PC-9 (cell line): ENCODE data around the gene WDR18. TPM values are rescaled to one million over a fixed set of nuclear protein-coding genes. Genes with fewer than 3 reads are reported as not detected.

Experiments
- BruUV-seq: library from RNA; stranded (reverse); fragments of 400-500 nt; replicated peaks from 2 replicates; lab custom pipeline; 2021; lab: Mats Ljungman, UMichigan
- CTCF ChIA-PET: fragments of 300-600 bp; sonication (Branson Sonifier 250); formaldehyde crosslinking; loops from one replicate; lab custom pipeline; 2022; ENCODE audit warnings: antibody characterized with exemption; lab: Charles Lee
- POLR2A ChIA-PET: fragments of 300-600 bp; sonication (Branson Sonifier 250); formaldehyde crosslinking; loops from one replicate; lab custom pipeline; 2022; ENCODE audit warnings: antibody characterized with exemption; ENCODE audit not compliant: unreplicated experiment; lab: Charles Lee
- DNase-seq, 2 experiments: peaks; one replicate each; pipeline versions ENCODE4 v3.0.0 to v3.0.0-alpha.2; 2015 to 2022; ENCODE audit warnings: mixed read lengths in 1 of 2
- H2AFZ ChIP-seq: fragments of 200-600 bp; sonication (generic); 2 replicates; pipeline ENCODE4 v1.8.1; 2017; ENCODE audit warnings: antibody characterized with exemption
- H3F3A ChIP-seq: fragments of 200-600 bp; sonication (generic); 2 replicates; pipeline ENCODE4 v1.8.1; 2017; ENCODE audit warnings: antibody characterized with exemption, mild to moderate bottlenecking, low read depth; ENCODE audit not compliant: insufficient read depth
- H3K27ac ChIP-seq: fragments of 200-600 bp; sonication (generic); 2 replicates; pipeline ENCODE4 v1.6.1; 2016; ENCODE audit warnings: mixed run types
- H3K27me3 ChIP-seq: fragments of 200-600 bp; sonication (generic); 2 replicates; pipeline ENCODE4 v1.6.1; 2016; ENCODE audit warnings: low read depth, mixed run types; ENCODE audit not compliant: insufficient read depth
- H3K36me3 ChIP-seq: fragments of 200-600 bp; sonication (generic); 2 replicates; pipeline ENCODE4 v1.6.1; 2016; ENCODE audit warnings: low read depth, mixed run types
- H3K4me1 ChIP-seq: fragments of 200-600 bp; sonication (generic); replicated peaks from 2 replicates; pipeline ENCODE4 v1.6.1; 2016; ENCODE audit warnings: mixed run types; ENCODE audit not compliant: insufficient read depth
- H3K4me2 ChIP-seq: fragments of 200-600 bp; sonication (generic); 2 replicates; pipeline ENCODE4 v1.6.1; 2017; ENCODE audit warnings: mixed run types
- H3K4me3 ChIP-seq: fragments of 200-600 bp; sonication (generic); 2 replicates; pipeline ENCODE4 v1.6.1; 2016; ENCODE audit warnings: mixed run types
- H3K79me2 ChIP-seq: fragments of 200-600 bp; sonication (generic); 2 replicates; pipeline ENCODE4 v1.6.1; 2017; ENCODE audit warnings: low read depth, mixed run types
- H3K9me2 ChIP-seq: fragments of 200-600 bp; sonication (generic); 2 replicates; pipeline ENCODE4 v1.8.1; 2017; ENCODE audit warnings: mild to moderate bottlenecking; ENCODE audit not compliant: insufficient read depth
- H3K9me3 ChIP-seq: fragments of 200-600 bp; sonication (generic); 2 replicates; pipeline ENCODE4 v1.8.1; 2016; ENCODE audit warnings: low read depth; ENCODE audit not compliant: insufficient read depth
- H4K20me1 ChIP-seq: fragments of 200-600 bp; sonication (generic); 2 replicates; pipeline ENCODE4 v1.8.1; 2017; ENCODE audit not compliant: insufficient read depth
- EZH2 ChIP-seq: fragments of 200-600 bp; sonication (generic); IDR thresholded peaks from 2 replicates; pipeline ENCODE4 v1.8.0; 2017; ENCODE audit warnings: antibody characterized with exemption, low read depth
- intact Hi-C: fragments of 100-400 bp; cut with micrococcal nuclease; formaldehyde crosslinking; loops from one replicate; pipeline ENCODE4 v1.10.0; 2022; ENCODE audit not compliant: unreplicated experiment
- total RNA-seq: library from RNA; stranded (reverse); gene quantifications from 2 replicates; pipeline ENCODE4 v1.2.3, GENCODE V29; 2021
- TF ChIP-seq, protein P1 (sequence below): fragments of 200-600 bp; sonication (generic); conservative IDR thresholded peaks from 2 replicates; pipeline ENCODE4 v1.6.1; 2017; ENCODE audit warnings: mixed run types, antibody characterized with exemption, mild to moderate bottlenecking, moderate library complexity

Gene WDR18
- total RNA-seq, 1 experiment from 2014 or later, result 61.5 TPM

DNA sequence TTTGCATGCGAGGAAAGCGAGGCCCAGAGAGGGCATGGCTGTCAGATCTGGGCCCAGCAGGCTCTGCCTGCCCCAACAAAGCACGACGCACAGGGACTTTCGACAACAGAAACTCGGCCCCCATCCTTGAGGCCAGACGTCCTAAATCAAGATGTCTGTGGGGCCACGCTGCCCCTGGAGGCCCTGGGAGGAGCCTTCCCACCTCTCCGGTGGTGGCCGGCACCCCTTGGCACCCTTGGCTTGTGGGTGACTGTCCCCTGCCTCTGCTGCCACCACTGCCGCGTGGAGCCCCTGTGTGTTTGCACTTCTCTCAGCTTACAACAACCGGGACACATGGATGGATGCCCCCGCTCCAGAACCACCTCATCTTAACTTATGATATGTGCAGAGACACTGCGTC, 4.4 kb downstream of the WDR18 start:
- no peaks in the 10 kb centered on the region for H3K9me2 ChIP-seq
- H2AFZ ChIP-seq, result no peak overlapping the region
- H3K79me2 ChIP-seq, result peaks cover 9% of the 10 kb centered on the region
- ChIA-PET CTCF (interaction anchor here (0.6 kb wide), 1 partner anchor 90 kb away, joined by 23 read pairs; no protein-coding TSS in a partner anchor), POLR2A (no interaction called here)
- H3K36me3 ChIP-seq, result no peaks in the 10 kb centered on the region
- H3K4me2 ChIP-seq, result no peak overlapping the region
- peaks cover 40% of the 10 kb centered on the region; the same call in 1 of the 2 replicates for H3F3A ChIP-seq
- BruUV-seq, result no TSS peak
- peaks cover 14% of the 10 kb centered on the region for H4K20me1 ChIP-seq
- TF ChIP-seq, protein P1, sequence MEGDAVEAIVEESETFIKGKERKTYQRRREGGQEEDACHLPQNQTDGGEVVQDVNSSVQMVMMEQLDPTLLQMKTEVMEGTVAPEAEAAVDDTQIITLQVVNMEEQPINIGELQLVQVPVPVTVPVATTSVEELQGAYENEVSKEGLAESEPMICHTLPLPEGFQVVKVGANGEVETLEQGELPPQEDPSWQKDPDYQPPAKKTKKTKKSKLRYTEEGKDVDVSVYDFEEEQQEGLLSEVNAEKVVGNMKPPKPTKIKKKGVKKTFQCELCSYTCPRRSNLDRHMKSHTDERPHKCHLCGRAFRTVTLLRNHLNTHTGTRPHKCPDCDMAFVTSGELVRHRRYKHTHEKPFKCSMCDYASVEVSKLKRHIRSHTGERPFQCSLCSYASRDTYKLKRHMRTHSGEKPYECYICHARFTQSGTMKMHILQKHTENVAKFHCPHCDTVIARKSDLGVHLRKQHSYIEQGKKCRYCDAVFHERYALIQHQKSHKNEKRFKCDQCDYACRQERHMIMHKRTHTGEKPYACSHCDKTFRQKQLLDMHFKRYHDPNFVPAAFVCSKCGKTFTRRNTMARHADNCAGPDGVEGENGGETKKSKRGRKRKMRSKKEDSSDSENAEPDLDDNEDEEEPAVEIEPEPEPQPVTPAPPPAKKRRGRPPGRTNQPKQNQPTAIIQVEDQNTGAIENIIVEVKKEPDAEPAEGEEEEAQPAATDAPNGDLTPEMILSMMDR, result no peak
- TF ChIP-seq EZH2, result no peak
- no peak for DNase-seq
- H3K9me3 ChIP-seq, result no peaks in the 10 kb centered on the region
- H3K27ac ChIP-seq, result no peak overlapping the region
- no peaks in the 10 kb centered on the region for H3K27me3 ChIP-seq
- H3K4me3 ChIP-seq, result no peak overlapping the region
- intact Hi-C loops, result loop anchor here (10.0 kb wide), 1 partner anchor 134 kb away; the partner anchor contains the start of genes CFD and ELANE
- 0 out of 2 replicates have a peak, but pooled peaks cover 5% of the 10 kb centered on the region for H3K4me1 ChIP-seq

DNA sequence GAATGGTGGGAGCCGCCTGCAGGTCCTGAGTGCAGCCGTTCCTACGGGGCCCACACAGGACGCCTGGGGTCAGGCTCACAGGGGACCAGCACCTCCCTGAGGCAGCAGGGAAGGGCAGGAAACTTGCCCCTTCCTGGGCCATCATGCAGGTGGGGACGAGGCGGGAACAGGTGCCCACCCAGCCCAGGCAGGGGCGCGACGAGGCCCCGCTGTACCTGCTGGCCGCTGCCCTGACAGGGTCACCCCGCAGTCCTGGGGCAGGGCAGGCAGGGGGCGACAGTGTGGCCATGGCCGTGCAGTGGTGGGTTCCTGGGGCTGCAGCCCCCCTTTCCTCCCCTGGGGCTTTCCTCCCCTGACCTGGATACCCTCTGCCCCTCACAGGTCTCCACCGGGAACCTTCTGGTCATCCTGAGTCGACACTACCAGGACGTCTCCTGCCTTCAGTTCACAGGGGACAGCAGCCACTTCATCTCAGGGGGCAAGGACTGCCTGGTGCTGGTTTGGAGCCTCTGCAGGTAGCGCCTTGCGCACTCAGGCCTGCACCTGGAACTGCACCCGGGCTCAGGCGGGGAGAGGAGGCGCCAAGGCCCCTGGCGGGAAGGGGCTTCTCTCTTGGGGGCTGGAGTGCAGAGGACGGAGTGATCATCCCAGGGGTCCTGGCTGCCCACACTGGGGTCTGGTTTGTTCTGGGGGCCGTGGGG, 5.4 kb downstream of the WDR18 start:
- CTCF ChIA-PET, result no interaction called here
- H3K4me2 ChIP-seq, result no peak overlapping the region
- intact Hi-C loops, result loop anchor here (10.0 kb wide), 1 partner anchor 135 kb away; the partner anchor contains the start of genes CFD and ELANE
- H3K27ac ChIP-seq, result no peak overlapping the region
- H3K4me3 ChIP-seq, result no peak overlapping the region
- no peak for DNase-seq
- peaks cover 42% of the 10 kb centered on the region; the same call in 1 of the 2 replicates for H3F3A ChIP-seq
- POLR2A ChIA-PET, result no interaction called here
- no peaks in the 10 kb centered on the region for H3K9me3 ChIP-seq
- peaks cover 5% of the 10 kb centered on the region for H3K4me1 ChIP-seq
- no peak overlapping the region for H2AFZ ChIP-seq
- peaks cover 21% of the 10 kb centered on the region for H4K20me1 ChIP-seq
- H3K79me2 ChIP-seq, result peaks cover 6% of the 10 kb centered on the region
- H3K9me2 ChIP-seq, result no peaks in the 10 kb centered on the region
- TF ChIP-seq EZH2, result no peak
- TF ChIP-seq, protein P1, result peak; percentile 36; the same call in 1 of the 2 replicates
- H3K36me3 ChIP-seq, result no peaks in the 10 kb centered on the region
- H3K27me3 ChIP-seq, result no peaks in the 10 kb centered on the region
- BruUV-seq, result no TSS peak

DNA sequence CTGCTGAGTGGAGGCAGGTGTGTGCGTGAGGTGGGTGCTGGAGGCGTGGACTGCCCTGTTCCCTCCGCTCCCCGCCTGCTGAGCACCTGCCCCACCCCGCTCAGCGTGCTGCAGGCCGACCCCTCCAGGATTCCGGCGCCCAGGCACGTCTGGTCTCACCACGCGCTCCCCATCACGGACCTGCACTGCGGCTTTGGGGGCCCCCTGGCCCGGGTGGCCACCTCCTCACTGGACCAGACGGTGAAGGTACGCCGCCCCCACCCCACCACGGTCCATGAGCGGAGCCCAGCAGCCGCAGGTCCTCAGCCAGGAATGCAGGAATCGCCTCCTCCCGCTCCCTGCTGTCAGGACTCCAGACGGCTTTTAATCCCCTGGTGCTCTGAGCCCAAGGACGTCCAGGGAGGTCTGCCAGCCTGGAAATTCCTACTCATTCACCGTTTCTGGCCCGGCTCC, 6.0 kb downstream of the WDR18 start:
- no peaks in the 10 kb centered on the region for H3K36me3 ChIP-seq
- H3K27me3 ChIP-seq, result no peaks in the 10 kb centered on the region
- peaks cover under 1% of the 10 kb centered on the region; the same call in 1 of the 2 replicates for H3K79me2 ChIP-seq
- TF ChIP-seq, protein P1, result no peak
- TF ChIP-seq EZH2, result no peak
- peaks cover 44% of the 10 kb centered on the region; the same call in 1 of the 2 replicates for H3F3A ChIP-seq
- CTCF ChIA-PET, result no interaction called here
- BruUV-seq, result no TSS peak
- no peak overlapping the region for H2AFZ ChIP-seq
- no peak overlapping the region for H3K27ac ChIP-seq
- no peaks in the 10 kb centered on the region for H3K9me3 ChIP-seq
- H3K9me2 ChIP-seq, result no peaks in the 10 kb centered on the region
- H3K4me1 ChIP-seq, result peaks cover 12% of the 10 kb centered on the region
- no peak overlapping the region for H3K4me3 ChIP-seq
- POLR2A ChIA-PET, result no interaction called here
- H4K20me1 ChIP-seq, result peaks cover 27% of the 10 kb centered on the region
- no peak overlapping the region for H3K4me2 ChIP-seq
- no peak for DNase-seq
- intact Hi-C loops, result no loop called here
